ENCODE data around the gene CTDP1. TPM values are rescaled to one million over a fixed set of nuclear protein-coding genes. Genes with fewer than 3 reads are reported as not detected.

CTDP1 gene
- total RNA-seq, 1 experiment from 2014 or later: 33.7 TPM

- Histone ChIP-seq H3K23me2 (ENCODE audit: insufficient read length, low read depth, low read length, poor library complexity, severe bottlenecking) (no peaks in the 10 kb centered on the region), H3K79me1 (ENCODE audit: insufficient read depth, low read depth, low read length, poor library complexity, severe bottlenecking) (no peaks in the 10 kb centered on the region), H2AFZ (ENCODE audit: low read length) (no peak overlapping the region), H3T11ph (ENCODE audit: low read length) (no peak overlapping the region), H3K4ac (ENCODE audit: low read depth, low read length) (no peak overlapping the region), H4K91ac (ENCODE audit: insufficient read length, low read depth, low read length) (no peak overlapping the region), H3K23ac (ENCODE audit: insufficient read length, low read depth, low read length) (no peak overlapping the region), H2BK15ac (ENCODE audit: low read depth, low read length) (no peak overlapping the region), H2BK12ac (ENCODE audit: insufficient read length, low read depth, low read length) (no peak overlapping the region), H3K4me1 (ENCODE audit: insufficient read depth, low read length) (no peaks in the 10 kb centered on the region), H3K9me3 (ENCODE audit: control insufficient read depth, low read depth, low read length) (no peaks in the 10 kb centered on the region), H3K18ac (ENCODE audit: insufficient read length, low read depth, low read length) (no peak overlapping the region), H4K20me1 (ENCODE audit: control insufficient read depth, insufficient read depth, insufficient read length) (no peaks in the 10 kb centered on the region), H3K56ac (ENCODE audit: insufficient read length, low read depth, low read length) (no peak overlapping the region), H3K9ac (ENCODE audit: extremely low read depth, insufficient read length, low read length) (no peak overlapping the region), H2BK120ac (ENCODE audit: low read depth, low read length, poor library complexity, severe bottlenecking) (no peak overlapping the region), H4K5ac (ENCODE audit: insufficient read length, low read depth, low read length) (no peak overlapping the region), H2BK20ac (ENCODE audit: low read depth, low read length, poor library complexity, severe bottlenecking) (no peak overlapping the region), H3K27ac (ENCODE audit: insufficient read length, low read depth, low read length) (no peak overlapping the region), H2AK5ac (ENCODE audit: insufficient read length, low read length) (no peak overlapping the region), H3K27me3 (ENCODE audit: insufficient read depth, low read length) (no peaks in the 10 kb centered on the region; the same call in 1 of the 2 replicates), H3K4me2 (ENCODE audit: insufficient read depth, insufficient read length, low read length) (no peak overlapping the region), H3K14ac (ENCODE audit: insufficient read depth, low read length) (no peak overlapping the region; the same call in 1 of the 2 replicates), H3K79me2 (ENCODE audit: insufficient read depth, low read length) (no peaks in the 10 kb centered on the region), H4K8ac (replicated peaks; ENCODE audit: insufficient read length, low read depth, low read length) (no peak overlapping the region), H2BK5ac (ENCODE audit: insufficient read length, low read length) (no peak overlapping the region)
- Mint-ChIP-seq H3K4me3 (no peak overlapping the region), H3K9me3 (peaks cover 5 to 15% of the 10 kb centered on the region in 2 experiments; a peak in 4 of 5 replicates), H3K27me3 (ENCODE audit: low read depth) (peaks cover 26% of the 10 kb centered on the region), H3K27ac (no peak overlapping the region), H3K36me3 (ENCODE audit: insufficient read depth in 1 of 3, low read depth in 3 of 3) (no peaks in the 10 kb centered on the region), H3K4me1 (no peaks in the 10 kb centered on the region)
- no CpG with 5 or more reads among the region's 18 CpGs for WGBS (ENCODE audit: extremely low coverage, insufficient read length, low lambda C conversion rate)
- TF ChIP-seq CTCF (conservative IDR thresholded peaks at IDR 0.05): no peak
- no peak for DNase-seq
Observed at GRCh38 chr18:79774111-79774510, 94.5 kb downstream of the CTDP1 start.

Measured in H9 (cell line).